Caco-2 (cell line): ENCODE measurements around the gene CLK2. TPM values are rescaled to one million over a fixed set of nuclear protein-coding genes. Genes with fewer than 3 reads are reported as not detected.

Experiments
- BruUV-seq: library from RNA; stranded (reverse); fragments of 400-500 nt; replicated peaks from 2 replicates; lab custom pipeline; 2021; lab: Mats Ljungman, UMichigan
- CTCF ChIA-PET: fragments of 300-600 bp; sonication (Branson Sonifier 250); formaldehyde crosslinking; loops from one replicate; lab custom pipeline; 2022; ENCODE audit warnings: antibody characterized with exemption; lab: Charles Lee
- POLR2A ChIA-PET: fragments of 300-600 bp; sonication (Branson Sonifier 250); formaldehyde crosslinking; loops from one replicate; lab custom pipeline; 2022; ENCODE audit warnings: antibody characterized with exemption; lab: Charles Lee
- DNase-seq, 2 experiments: peaks; one replicate each; pipeline versions ENCODE4 v3.0.0 to v3.0.0-alpha.2; 2020 to 2022
- H3K27me3 ChIP-seq: replicated peaks from 2 replicates; pipeline ENCODE4 v1.6.0; 2011; ENCODE audit warnings: low read length; ENCODE audit not compliant: control insufficient read depth, insufficient read depth
- H3K36me3 ChIP-seq: 2 replicates; pipeline ENCODE4 v1.5.1; 2011; ENCODE audit warnings: low read length; ENCODE audit not compliant: control insufficient read depth, insufficient read depth
- H3K4me1 ChIP-seq: fragments of 250-450 bp; sonication (Bioruptor Pico); 2 replicates; pipeline ENCODE4 v1.5.1; 2020; ENCODE audit warnings: mild to moderate bottlenecking
- H3K4me3 ChIP-seq: 2 replicates; pipeline ENCODE4 v1.5.1; 2011; ENCODE audit warnings: low read depth, mild to moderate bottlenecking, control low read depth, low read length
- H3K9me3 ChIP-seq: fragments of 250-450 bp; sonication (Bioruptor Pico); 2 replicates; pipeline ENCODE4 v1.5.1; 2020; ENCODE audit warnings: mild to moderate bottlenecking, moderate library complexity
- H3K27ac Mint-ChIP-seq: one replicate; pipeline ENCODE4 v1.8.0; 2022; ENCODE audit warnings: mixed read lengths; ENCODE audit not compliant: unreplicated experiment
- H3K27me3 Mint-ChIP-seq: one replicate; pipeline ENCODE4 v1.8.0; 2022; ENCODE audit warnings: mixed read lengths; ENCODE audit not compliant: insufficient read depth, unreplicated experiment
- H3K36me3 Mint-ChIP-seq: one replicate; pipeline ENCODE4 v1.8.0; 2022; ENCODE audit warnings: mild to moderate bottlenecking, mixed read lengths; ENCODE audit not compliant: insufficient read depth, unreplicated experiment
- H3K4me1 Mint-ChIP-seq: one replicate; pipeline ENCODE4 v1.8.0; 2022; ENCODE audit warnings: low read depth, mixed read lengths; ENCODE audit not compliant: unreplicated experiment
- H3K4me3 Mint-ChIP-seq: one replicate; pipeline ENCODE4 v1.8.0; 2022; ENCODE audit warnings: mild to moderate bottlenecking, moderate library complexity, mixed read lengths; ENCODE audit not compliant: unreplicated experiment
- H3K9me3 Mint-ChIP-seq: one replicate; pipeline ENCODE4 v1.8.0; 2022; ENCODE audit warnings: mixed read lengths; ENCODE audit not compliant: unreplicated experiment
- CTCF ChIP-seq, 2 experiments: fragments of 200-600 bp in 1 of 2; IDR thresholded peaks; 1 replicate in 1 of 2; 2 replicates in 1 of 2; pipeline versions ENCODE4 v1.5.1 to v1.8.0; 2011 to 2022; ENCODE audit warnings: antibody characterized with exemption in 1 of 2, control low read depth in 1 of 2, inconsistent platforms in 1 of 2, low read depth in 1 of 2, low read length in 1 of 2, mild to moderate bottlenecking in 1 of 2, moderate library complexity in 1 of 2; ENCODE audit not compliant: insufficient read depth in 1 of 2, severe bottlenecking in 1 of 2, unreplicated experiment in 1 of 2
- intact Hi-C: fragments of 100-400 bp; cut with micrococcal nuclease; formaldehyde crosslinking; loops from one replicate; pipeline ENCODE4 v1.10.0; 2022; ENCODE audit not compliant: unreplicated experiment
- total RNA-seq: library from RNA; stranded (reverse); gene quantifications from 2 replicates; pipeline ENCODE4 v1.2.3, GENCODE V29; 2022

Gene CLK2
- total RNA-seq, 1 experiment from 2014 or later: 57.5 TPM

DNA sequence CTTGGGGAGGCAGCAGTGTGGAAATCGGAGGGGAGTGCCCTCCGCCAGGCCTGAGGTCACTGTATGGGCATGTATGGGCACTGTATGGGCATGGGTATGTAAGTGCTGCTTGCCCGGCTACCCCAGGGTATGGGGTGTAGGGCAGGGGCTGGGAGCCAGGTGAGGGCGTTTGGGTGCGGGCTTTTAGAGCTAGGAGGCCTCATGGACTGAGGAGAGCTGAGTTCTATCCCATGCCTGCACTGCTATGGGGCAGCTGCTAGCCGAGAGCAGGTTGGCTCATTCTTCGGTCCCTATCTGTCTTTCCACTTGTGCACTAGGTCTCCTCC lies 22.6 kb upstream of the CLK2 start:
- no TSS peak for BruUV-seq
- Mint-ChIP-seq H3K4me3 (no peak overlapping the region), H3K9me3 (no peaks in the 10 kb centered on the region)

GRCh38 chr1:155295183-155295941 lies 22.1 kb upstream of the CLK2 start:
- no peaks in the 10 kb centered on the region for H3K27me3 Mint-ChIP-seq
- CTCF ChIA-PET: no interaction called here
- Histone ChIP-seq H3K4me3 (no peak overlapping the region), H3K36me3 (no peaks in the 10 kb centered on the region), H3K4me1 (no peaks in the 10 kb centered on the region), H3K9me3 (no peaks in the 10 kb centered on the region), H3K27me3 (no peaks in the 10 kb centered on the region)
- no peaks in the 10 kb centered on the region for H3K4me1 Mint-ChIP-seq
- H3K4me3 Mint-ChIP-seq: no peak overlapping the region
- POLR2A ChIA-PET: no interaction called here
- no peak overlapping the region for H3K27ac Mint-ChIP-seq
- intact Hi-C loops: no loop called here
- no peak for TF ChIP-seq CTCF (IDR thresholded peaks at IDR 0.05; ENCODE audit: insufficient read depth in 1 of 2, low read depth in 1 of 2, low read length in 1 of 2, severe bottlenecking in 1 of 2, unreplicated experiment in 1 of 2)
- DNase-seq: no peak
- H3K9me3 Mint-ChIP-seq: no peaks in the 10 kb centered on the region
- no TSS peak for BruUV-seq
- peaks cover 4% of the 10 kb centered on the region for H3K36me3 Mint-ChIP-seq

More for the DNA sequence above, 22.6 kb upstream of the CLK2 start:
- no peak for TF ChIP-seq CTCF (IDR thresholded peaks at IDR 0.05; ENCODE audit: insufficient read depth in 1 of 2, low read depth in 1 of 2, low read length in 1 of 2, severe bottlenecking in 1 of 2, unreplicated experiment in 1 of 2)
- intact Hi-C loops: no loop called here
- no peaks in the 10 kb centered on the region for H3K9me3 ChIP-seq
- H3K36me3 Mint-ChIP-seq: peaks cover 4% of the 10 kb centered on the region
- ChIA-PET CTCF (no interaction called here), POLR2A (no interaction called here)
- H3K36me3 ChIP-seq: no peaks in the 10 kb centered on the region
- no peaks in the 10 kb centered on the region for H3K27me3 Mint-ChIP-seq
- no peaks in the 10 kb centered on the region for H3K4me1 Mint-ChIP-seq
- H3K27ac Mint-ChIP-seq: no peak overlapping the region
- DNase-seq: no peak
- no peaks in the 10 kb centered on the region for H3K27me3 ChIP-seq
- H3K4me1 ChIP-seq: no peaks in the 10 kb centered on the region
- no peak overlapping the region for H3K4me3 ChIP-seq

GRCh38 chr1:155294520-155295182 lies 21.3 kb upstream of the CLK2 start:
- DNase-seq: no peak
- H3K4me3 Mint-ChIP-seq: no peak overlapping the region
- no TSS peak for BruUV-seq
- no peaks in the 10 kb centered on the region for H3K27me3 Mint-ChIP-seq
- intact Hi-C loops: no loop called here
- CTCF ChIA-PET: no interaction called here
- peaks cover 4% of the 10 kb centered on the region for H3K36me3 Mint-ChIP-seq
- no peak for TF ChIP-seq CTCF (IDR thresholded peaks at IDR 0.05; ENCODE audit: insufficient read depth in 1 of 2, low read depth in 1 of 2, low read length in 1 of 2, severe bottlenecking in 1 of 2, unreplicated experiment in 1 of 2)
- H3K4me3 ChIP-seq: no peak overlapping the region
- no peaks in the 10 kb centered on the region for H3K4me1 Mint-ChIP-seq
- H3K9me3 Mint-ChIP-seq: no peaks in the 10 kb centered on the region
- no peaks in the 10 kb centered on the region for H3K4me1 ChIP-seq
- H3K36me3 ChIP-seq: no peaks in the 10 kb centered on the region
- H3K9me3 ChIP-seq: no peaks in the 10 kb centered on the region
- H3K27ac Mint-ChIP-seq: no peak overlapping the region
- POLR2A ChIA-PET: no interaction called here
- H3K27me3 ChIP-seq: no peaks in the 10 kb centered on the region
